ENCODE measurements around the gene IFITM5.

DNA sequence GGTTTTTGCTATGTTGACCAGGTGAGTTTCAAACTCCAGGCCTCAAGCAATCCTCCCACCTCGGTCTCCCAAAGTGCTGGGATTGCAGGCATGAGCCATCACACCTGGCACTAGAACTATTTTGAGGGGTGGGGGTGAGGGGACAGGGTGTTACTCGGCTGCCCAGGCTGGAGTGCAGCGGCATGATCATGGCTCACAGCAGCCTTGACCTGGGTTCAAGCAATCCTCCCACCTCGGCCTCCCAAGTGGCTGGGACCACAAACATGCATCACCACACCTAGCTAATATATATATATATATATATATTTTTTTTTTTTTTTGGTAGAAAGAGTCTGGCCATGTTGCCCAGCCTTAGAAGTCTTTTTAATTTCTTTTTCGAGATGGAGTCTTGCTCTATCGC is 38.4 kb upstream of the IFITM5 start:
- TF ChIP-seq, protein P1, sequence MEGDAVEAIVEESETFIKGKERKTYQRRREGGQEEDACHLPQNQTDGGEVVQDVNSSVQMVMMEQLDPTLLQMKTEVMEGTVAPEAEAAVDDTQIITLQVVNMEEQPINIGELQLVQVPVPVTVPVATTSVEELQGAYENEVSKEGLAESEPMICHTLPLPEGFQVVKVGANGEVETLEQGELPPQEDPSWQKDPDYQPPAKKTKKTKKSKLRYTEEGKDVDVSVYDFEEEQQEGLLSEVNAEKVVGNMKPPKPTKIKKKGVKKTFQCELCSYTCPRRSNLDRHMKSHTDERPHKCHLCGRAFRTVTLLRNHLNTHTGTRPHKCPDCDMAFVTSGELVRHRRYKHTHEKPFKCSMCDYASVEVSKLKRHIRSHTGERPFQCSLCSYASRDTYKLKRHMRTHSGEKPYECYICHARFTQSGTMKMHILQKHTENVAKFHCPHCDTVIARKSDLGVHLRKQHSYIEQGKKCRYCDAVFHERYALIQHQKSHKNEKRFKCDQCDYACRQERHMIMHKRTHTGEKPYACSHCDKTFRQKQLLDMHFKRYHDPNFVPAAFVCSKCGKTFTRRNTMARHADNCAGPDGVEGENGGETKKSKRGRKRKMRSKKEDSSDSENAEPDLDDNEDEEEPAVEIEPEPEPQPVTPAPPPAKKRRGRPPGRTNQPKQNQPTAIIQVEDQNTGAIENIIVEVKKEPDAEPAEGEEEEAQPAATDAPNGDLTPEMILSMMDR (IDR thresholded peaks at IDR 0.05; ENCODE audit: low read depth, low read length), result no peak
- TF ChIP-seq EZH2phosphoT487 (IDR thresholded peaks at IDR 0.05; ENCODE audit: low read depth), result no peak
